Parathyroid adenoma (tissue), 2 donors: ENCODE data around the gene MAP3K5.

ENCODE experiments used
- H2AFZ ChIP-seq: fragments of 300-600 bp; sonication (generic); one replicate; pipeline ENCODE4 v1.7.0; 2017; ENCODE audit warnings: antibody characterized with exemption, mild to moderate bottlenecking
- H3K27ac ChIP-seq: fragments of 300-600 bp; sonication (generic); one replicate; pipeline ENCODE4 v1.7.0; 2017
- H3K27me3 ChIP-seq: fragments of 300-600 bp; sonication (generic); one replicate; pipeline ENCODE4 v1.7.0; 2017; ENCODE audit warnings: low read length; ENCODE audit not compliant: control insufficient read depth, insufficient read depth
- H3K36me3 ChIP-seq: fragments of 300-600 bp; sonication (generic); one replicate; pipeline ENCODE4 v1.7.0; 2017; ENCODE audit warnings: low read length; ENCODE audit not compliant: control insufficient read depth, insufficient read depth
- H3K4me1 ChIP-seq: fragments of 300-600 bp; sonication (generic); one replicate; pipeline ENCODE4 v1.7.0; 2017; ENCODE audit warnings: control low read depth
- H3K4me2 ChIP-seq: fragments of 300-600 bp; sonication (generic); one replicate; pipeline ENCODE4 v1.7.0; 2017; ENCODE audit warnings: low read length
- H3K4me3 ChIP-seq: fragments of 300-600 bp; sonication (generic); one replicate; pipeline ENCODE4 v1.7.0; 2017; ENCODE audit warnings: low read depth, low read length
- H3K79me2 ChIP-seq: fragments of 300-600 bp; sonication (generic); one replicate; pipeline ENCODE4 v1.7.0; 2017; ENCODE audit warnings: control low read depth
- H3K9ac ChIP-seq: fragments of 300-600 bp; sonication (generic); one replicate; pipeline ENCODE4 v1.7.0; 2017; ENCODE audit warnings: mild to moderate bottlenecking
- H3K9me3 ChIP-seq: fragments of 300-600 bp; sonication (generic); one replicate; pipeline ENCODE4 v1.7.0; 2017; ENCODE audit warnings: low read length; ENCODE audit not compliant: control insufficient read depth
- TF ChIP-seq, protein P1 (sequence below): fragments of 300-600 bp; sonication (generic); IDR thresholded peaks from one replicate; pipeline ENCODE4 v1.7.0; 2017; ENCODE audit warnings: antibody characterized with exemption, mild to moderate bottlenecking
- donor health status: primary hyperparathyroidism.

Gene MAP3K5

DNA sequence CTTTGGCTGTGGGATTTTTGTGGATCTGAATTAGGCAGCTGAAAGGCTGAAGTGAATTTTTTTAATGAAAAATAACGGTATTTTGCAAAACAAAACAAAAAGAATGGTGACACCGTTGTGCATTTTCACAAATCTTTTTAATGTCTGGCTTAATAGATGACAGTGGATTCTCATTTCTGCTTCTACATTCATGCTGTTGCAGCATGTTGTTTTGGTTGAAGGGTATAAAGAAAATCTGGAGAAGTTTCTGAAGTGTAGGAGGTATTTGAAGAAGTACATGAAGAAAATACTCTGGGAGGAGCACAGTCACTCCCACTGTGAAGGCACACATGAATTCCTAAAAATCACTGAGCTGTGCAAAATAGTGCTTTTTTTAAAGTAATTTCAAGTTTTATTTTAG is 3.1 kb upstream of the MAP3K5 start:
- Histone ChIP-seq H3K9me3 (no peaks in the 10 kb centered on the region), H3K4me2 (no peak overlapping the region), H3K27ac (no peak overlapping the region), H3K4me3 (no peak overlapping the region), H2AFZ (no peak overlapping the region), H3K36me3 (no peaks in the 10 kb centered on the region), H3K4me1 (peaks cover 5% of the 10 kb centered on the region), H3K9ac (no peak overlapping the region), H3K27me3 (no peaks in the 10 kb centered on the region), H3K79me2 (no peaks in the 10 kb centered on the region)
- TF ChIP-seq, protein P1, sequence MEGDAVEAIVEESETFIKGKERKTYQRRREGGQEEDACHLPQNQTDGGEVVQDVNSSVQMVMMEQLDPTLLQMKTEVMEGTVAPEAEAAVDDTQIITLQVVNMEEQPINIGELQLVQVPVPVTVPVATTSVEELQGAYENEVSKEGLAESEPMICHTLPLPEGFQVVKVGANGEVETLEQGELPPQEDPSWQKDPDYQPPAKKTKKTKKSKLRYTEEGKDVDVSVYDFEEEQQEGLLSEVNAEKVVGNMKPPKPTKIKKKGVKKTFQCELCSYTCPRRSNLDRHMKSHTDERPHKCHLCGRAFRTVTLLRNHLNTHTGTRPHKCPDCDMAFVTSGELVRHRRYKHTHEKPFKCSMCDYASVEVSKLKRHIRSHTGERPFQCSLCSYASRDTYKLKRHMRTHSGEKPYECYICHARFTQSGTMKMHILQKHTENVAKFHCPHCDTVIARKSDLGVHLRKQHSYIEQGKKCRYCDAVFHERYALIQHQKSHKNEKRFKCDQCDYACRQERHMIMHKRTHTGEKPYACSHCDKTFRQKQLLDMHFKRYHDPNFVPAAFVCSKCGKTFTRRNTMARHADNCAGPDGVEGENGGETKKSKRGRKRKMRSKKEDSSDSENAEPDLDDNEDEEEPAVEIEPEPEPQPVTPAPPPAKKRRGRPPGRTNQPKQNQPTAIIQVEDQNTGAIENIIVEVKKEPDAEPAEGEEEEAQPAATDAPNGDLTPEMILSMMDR, result no peak

DNA sequence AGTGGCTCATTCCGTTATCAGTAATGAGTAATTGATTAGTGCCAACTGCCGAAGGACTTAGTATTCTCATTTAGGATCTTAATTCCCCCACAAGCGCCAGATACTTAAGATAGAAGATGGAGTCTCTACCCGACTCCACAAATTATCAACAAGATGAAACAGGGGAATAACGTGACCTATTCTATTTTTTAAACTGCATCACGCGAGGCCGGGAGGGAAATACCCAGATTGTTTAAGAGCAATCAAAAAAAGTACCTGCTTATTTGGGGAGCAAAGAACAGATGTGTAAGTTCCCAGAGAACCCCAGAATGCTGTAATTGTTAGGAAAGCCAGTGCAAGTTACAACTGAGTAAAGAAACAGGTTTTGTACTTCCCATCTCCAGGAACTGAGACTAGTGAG is 1.1 kb upstream of the MAP3K5 start:
- Histone ChIP-seq H3K27me3 (no peaks in the 10 kb centered on the region), H3K4me3 (peak overlapping the region; percentile 86), H2AFZ (peak overlapping the region; percentile 99), H3K4me1 (peaks cover 5% of the 10 kb centered on the region), H3K9me3 (no peaks in the 10 kb centered on the region), H3K9ac (peak overlapping the region; percentile 16), H3K79me2 (no peaks in the 10 kb centered on the region), H3K36me3 (no peaks in the 10 kb centered on the region), H3K4me2 (peak overlapping the region; percentile 94), H3K27ac (peak overlapping the region; percentile 84)
- TF ChIP-seq, protein P1, result no peak

GRCh38 chr6:136792095-136792409 is 225 bp downstream of the MAP3K5 start:
- Histone ChIP-seq H3K4me3 (peak overlapping the region; percentile 86), H3K9ac (no peak overlapping the region), H2AFZ (peak overlapping the region; percentile 99), H3K27me3 (no peaks in the 10 kb centered on the region), H3K4me2 (peak overlapping the region; percentile 71), H3K27ac (peak overlapping the region; percentile 84), H3K36me3 (no peaks in the 10 kb centered on the region), H3K79me2 (no peaks in the 10 kb centered on the region), H3K4me1 (peaks cover 5% of the 10 kb centered on the region), H3K9me3 (no peaks in the 10 kb centered on the region)
- TF ChIP-seq, protein P1, result no peak

- H3K4me1 ChIP-seq, result peaks cover 5% of the 10 kb centered on the region
- no peaks in the 10 kb centered on the region for H3K79me2 ChIP-seq
These were observed 782 bp downstream of the MAP3K5 start for GRCh38 chr6:136791296-136792094.

More at GRCh38 chr6:136791296-136792094, 782 bp downstream of the MAP3K5 start:
- Histone ChIP-seq H3K27me3 (no peaks in the 10 kb centered on the region), H2AFZ (peak overlapping the region; percentile 81), H3K9ac (no peak overlapping the region), H3K4me2 (peak overlapping the region; percentile 71), H3K27ac (no peak overlapping the region), H3K4me3 (peak overlapping the region; percentile 86), H3K36me3 (no peaks in the 10 kb centered on the region), H3K9me3 (no peaks in the 10 kb centered on the region)
- TF ChIP-seq, protein P1, result no peak
